Amygdala (tissue), 56 donors: Measurements from ENCODE around the gene NUFIP1.
"Not testable (repeated sequence)": the region's sequence is repeated elsewhere in the genome, so short reads cannot be mapped to it uniquely, and the experiment has no call there.

ENCODE experiments used
- DNase-seq, 56 donors: peaks; one replicate each; lab custom pipeline; 2025; lab: John Stamatoyannopoulos, UW

The NUFIP1 gene

GRCh38 chr13:44989071-44989889 is at the start of gene NUFIP1, which contains the start of gene GPALPP1:
TSS of gene NUFIP1 (minus strand) at chr13:44989471. CDS start at chr13:44989436, 35 bp downstream.
TSS of gene GPALPP1 (plus strand) at chr13:44989538. CDS start at chr13:44989655, 117 bp downstream.
- peak; percentile 40 to 98 (median 90) for DNase-seq

- DNase-seq, result no peak
Observed at GRCh38 chr13:45036206-45036605, 46.9 kb upstream of the NUFIP1 start.

- no peak for DNase-seq
Observed at GRCh38 chr13:45034342-45034741, 45.1 kb upstream of the NUFIP1 start.

GRCh38 chr13:45024847-45025246 is 35.6 kb upstream of the NUFIP1 start:
- DNase-seq, result no peak

GRCh38 chr13:45021250-45021649 is 32.0 kb upstream of the NUFIP1 start:
- no peak for DNase-seq

GRCh38 chr13:45019981-45020380 is 30.7 kb upstream of the NUFIP1 start:
- not testable (repeated sequence) for DNase-seq

- no peak for DNase-seq
Observed at GRCh38 chr13:45016792-45017425, 27.6 kb upstream of the NUFIP1 start.

GRCh38 chr13:45015300-45015699 is 26.0 kb upstream of the NUFIP1 start:
- DNase-seq, result no peak

- DNase-seq, result no peak
Observed at GRCh38 chr13:45011198-45011597, 21.9 kb upstream of the NUFIP1 start.

- DNase-seq, result no peak
Observed at GRCh38 chr13:45007823-45008222, 18.6 kb upstream of the NUFIP1 start.

- no peak for DNase-seq
Observed at GRCh38 chr13:45007225-45007624, 18.0 kb upstream of the NUFIP1 start.

- no peak for DNase-seq
Observed at GRCh38 chr13:45004096-45004495, 14.8 kb upstream of the NUFIP1 start.

GRCh38 chr13:45003417-45003816 is 14.1 kb upstream of the NUFIP1 start:
- no peak for DNase-seq

- DNase-seq, result peak in 1 of 56 donors; percentile 15
Observed at GRCh38 chr13:44989941-44990340, 670 bp upstream of the NUFIP1 start.

GRCh38 chr13:44978328-44978727 is 10.9 kb downstream of the NUFIP1 start:
- DNase-seq, result no peak

- no peak for DNase-seq
Observed at GRCh38 chr13:44976949-44977583, 12.2 kb downstream of the NUFIP1 start.

GRCh38 chr13:44976196-44976595 is 13.1 kb downstream of the NUFIP1 start:
- no peak for DNase-seq

GRCh38 chr13:44974056-44974793 is 15.0 kb downstream of the NUFIP1 start:
- peak in 2 of 56 donors; percentile 4 to 24 for DNase-seq

GRCh38 chr13:44972956-44973581 is 16.2 kb downstream of the NUFIP1 start:
- peak in 1 of 56 donors; percentile 13 for DNase-seq
